Tibial artery (tissue), 4 donors: ENCODE measurements around the gene SLC16A7.

Experiments used
- DNase-seq, 2 donors: peaks; one replicate each; pipeline ENCODE4 v3.0.0-alpha.2; 2019
- H3K27ac ChIP-seq, 2 donors: fragments of 200-600 bp; sonication (generic) in 1 of 2; 1 replicate in 1 of 2; 2 replicates in 1 of 2; pipeline ENCODE4 v1.5.1; 2018 to 2019; ENCODE audit warnings: mild to moderate bottlenecking in 1 of 2
- H3K27me3 ChIP-seq, 2 donors: fragments of 200-600 bp; sonication (generic) in 1 of 2; one replicate each; pipeline versions ENCODE4 v1.5.1 to v1.6.0; 2016 to 2019
- H3K36me3 ChIP-seq, 3 donors: fragments of 200-600 bp; sonication (generic) in 2 of 3; one replicate each; pipeline ENCODE4 v1.5.1; 2016 to 2019; ENCODE audit warnings: mild to moderate bottlenecking in 2 of 3
- H3K4me1 ChIP-seq, 4 donors: fragments of 200-600 bp; sonication (generic) in 2 of 4; 1 replicate in 3 of 4; 2 replicates in 1 of 4; pipeline ENCODE4 v1.5.1; 2016 to 2019
- H3K4me3 ChIP-seq, 2 donors: fragments of 200-600 bp; sonication (generic) in 1 of 2; 1 replicate in 1 of 2; 2 replicates in 1 of 2; pipeline ENCODE4 v1.5.1; 2018 to 2019; ENCODE audit warnings: mild to moderate bottlenecking in 2 of 2
- H3K9me3 ChIP-seq, 3 donors: fragments of 200-600 bp; sonication (generic) in 1 of 3; one replicate each; pipeline ENCODE4 v1.5.1; 2016 to 2019
- intact Hi-C: fragments of 100-400 bp; cut with DNase I; formaldehyde crosslinking; loops from one replicate; pipeline ENCODE4 v1.15.0; 2023; ENCODE audit warnings: low total_unique reads
- TF ChIP-seq, protein P1 (sequence below), 2 experiments: fragments of 200-600 bp in 1 of 2; fragments of 450-650 bp in 1 of 2; IDR thresholded peaks; one replicate each; pipeline ENCODE4 v1.5.1; 2017 to 2019; ENCODE audit warnings: antibody characterized with exemption in 2 of 2, mild to moderate bottlenecking in 1 of 2, moderate library complexity in 1 of 2

Gene SLC16A7

DNA sequence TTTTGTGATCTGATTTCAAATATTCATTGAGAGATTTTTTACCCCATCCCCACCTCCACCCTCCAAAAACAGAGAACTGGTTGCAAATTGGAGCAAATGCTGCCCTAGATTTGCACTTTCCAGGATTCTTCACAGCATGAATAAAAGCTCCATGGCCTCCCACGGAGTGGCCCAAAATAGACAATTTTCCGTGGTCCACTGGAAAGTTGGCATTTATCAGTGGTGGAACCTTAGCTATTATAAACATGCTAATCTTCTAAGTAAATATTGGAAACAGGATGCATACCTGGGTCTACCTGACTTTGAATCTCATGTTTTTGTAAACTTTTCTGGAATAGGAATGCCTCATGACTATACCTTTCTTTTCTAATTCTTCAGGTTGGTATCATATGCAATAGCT is 123.9 kb downstream of the SLC16A7 start:
- TF ChIP-seq, protein P1, sequence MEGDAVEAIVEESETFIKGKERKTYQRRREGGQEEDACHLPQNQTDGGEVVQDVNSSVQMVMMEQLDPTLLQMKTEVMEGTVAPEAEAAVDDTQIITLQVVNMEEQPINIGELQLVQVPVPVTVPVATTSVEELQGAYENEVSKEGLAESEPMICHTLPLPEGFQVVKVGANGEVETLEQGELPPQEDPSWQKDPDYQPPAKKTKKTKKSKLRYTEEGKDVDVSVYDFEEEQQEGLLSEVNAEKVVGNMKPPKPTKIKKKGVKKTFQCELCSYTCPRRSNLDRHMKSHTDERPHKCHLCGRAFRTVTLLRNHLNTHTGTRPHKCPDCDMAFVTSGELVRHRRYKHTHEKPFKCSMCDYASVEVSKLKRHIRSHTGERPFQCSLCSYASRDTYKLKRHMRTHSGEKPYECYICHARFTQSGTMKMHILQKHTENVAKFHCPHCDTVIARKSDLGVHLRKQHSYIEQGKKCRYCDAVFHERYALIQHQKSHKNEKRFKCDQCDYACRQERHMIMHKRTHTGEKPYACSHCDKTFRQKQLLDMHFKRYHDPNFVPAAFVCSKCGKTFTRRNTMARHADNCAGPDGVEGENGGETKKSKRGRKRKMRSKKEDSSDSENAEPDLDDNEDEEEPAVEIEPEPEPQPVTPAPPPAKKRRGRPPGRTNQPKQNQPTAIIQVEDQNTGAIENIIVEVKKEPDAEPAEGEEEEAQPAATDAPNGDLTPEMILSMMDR (IDR thresholded peaks at IDR 0.05) = no peak
- Histone ChIP-seq H3K27me3 (no peaks in the 10 kb centered on the region), H3K4me3 (no peak overlapping the region), H3K4me1 (peaks cover 0 to 36% (median 2%) of the 10 kb centered on the region in 4 donors), H3K36me3 (no peaks in the 10 kb centered on the region), H3K9me3 (no peaks in the 10 kb centered on the region), H3K27ac (no peak overlapping the region)
- DNase-seq = no peak
- intact Hi-C loops = no loop called here

DNA sequence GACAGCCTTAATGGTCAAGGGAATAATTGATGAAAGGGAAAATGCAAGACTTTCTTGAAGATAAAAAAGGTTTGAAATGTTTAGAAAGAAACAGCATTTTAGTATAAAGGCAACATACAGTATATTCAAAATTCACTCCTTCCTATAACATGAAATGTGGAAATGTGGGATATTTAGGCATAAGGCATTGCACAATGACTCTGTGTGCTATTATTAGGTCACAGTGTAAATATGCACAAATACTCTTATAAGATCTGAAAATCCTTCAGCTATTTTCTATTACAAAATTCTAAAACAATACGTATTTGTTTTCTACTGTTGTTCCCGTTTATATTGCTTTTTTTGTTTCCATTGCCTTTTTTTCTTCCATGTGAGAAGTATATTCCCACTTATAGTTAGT is 127.7 kb downstream of the SLC16A7 start:
- Histone ChIP-seq H3K27me3 (no peaks in the 10 kb centered on the region), H3K4me1 (peaks cover 0 to 33% (median 0%) of the 10 kb centered on the region in 4 donors), H3K9me3 (no peaks in the 10 kb centered on the region), H3K36me3 (no peaks in the 10 kb centered on the region), H3K27ac (no peak overlapping the region), H3K4me3 (no peak overlapping the region)
- no peak for DNase-seq
- intact Hi-C loops = no loop called here
- TF ChIP-seq, protein P1 (IDR thresholded peaks at IDR 0.05) = no peak

DNA sequence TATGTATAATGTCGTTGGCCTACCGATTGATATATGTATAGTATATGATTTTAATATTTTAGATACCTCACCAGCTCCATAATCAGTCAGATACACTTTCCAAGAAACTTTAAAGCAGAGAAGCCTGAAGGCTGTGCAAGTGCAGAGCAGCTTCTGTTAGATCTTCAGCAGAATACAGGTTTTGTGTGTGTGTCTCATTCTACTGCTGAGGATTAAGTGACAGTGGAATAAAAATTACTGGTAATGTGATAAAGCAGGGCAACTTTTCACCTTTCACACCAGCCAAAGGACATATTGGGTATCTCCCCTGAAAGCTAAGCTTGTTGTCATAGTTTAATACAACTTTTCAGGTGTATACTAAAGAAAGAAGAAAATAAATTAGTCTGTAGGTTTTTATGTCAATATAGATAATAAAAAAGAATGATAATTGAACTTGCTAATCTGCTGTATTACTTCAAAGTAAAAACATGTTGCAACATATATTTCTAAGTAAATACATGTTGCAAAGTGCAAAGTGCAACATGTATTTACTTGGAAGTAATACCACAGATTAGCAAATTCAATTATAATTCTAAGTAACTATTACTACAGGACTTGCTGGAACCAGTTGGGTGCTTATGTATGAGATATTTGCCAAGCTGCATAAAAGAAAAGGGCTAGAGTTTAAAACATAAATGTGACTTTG is 128.3 kb downstream of the SLC16A7 start:
- Histone ChIP-seq H3K9me3 (no peaks in the 10 kb centered on the region), H3K4me3 (no peak overlapping the region), H3K27ac (no peak overlapping the region), H3K27me3 (no peaks in the 10 kb centered on the region), H3K4me1 (peaks cover 0 to 28% (median 0%) of the 10 kb centered on the region in 4 donors), H3K36me3 (no peaks in the 10 kb centered on the region)
- intact Hi-C loops = no loop called here
- TF ChIP-seq, protein P1 (IDR thresholded peaks at IDR 0.05) = no peak
- DNase-seq = no peak

DNA sequence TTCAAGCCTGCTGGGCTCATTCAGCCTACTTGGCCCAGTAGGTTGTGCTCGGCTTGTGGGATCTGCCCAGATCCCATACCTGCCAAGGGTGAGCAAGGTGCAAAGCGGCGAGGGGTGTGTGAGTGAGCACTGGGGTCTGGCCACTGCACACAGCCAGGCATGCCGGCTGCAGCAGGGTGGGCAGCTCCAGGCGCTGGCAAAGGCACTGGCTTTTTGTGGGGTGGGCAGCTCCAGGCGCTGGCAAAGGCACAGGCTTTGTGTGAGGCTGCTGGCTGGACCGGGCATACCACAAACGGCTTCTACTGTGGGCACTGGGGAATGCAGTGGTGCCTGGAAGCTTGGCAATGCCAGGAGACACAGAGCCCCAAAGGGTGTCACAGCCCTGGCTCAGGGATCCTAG is 137.4 kb downstream of the SLC16A7 start:
- Histone ChIP-seq H3K9me3 (no peaks in the 10 kb centered on the region), H3K27me3 (no peaks in the 10 kb centered on the region), H3K4me3 (no peak overlapping the region), H3K4me1 (peaks cover 0 to 19% (median 11%) of the 10 kb centered on the region in 4 donors), H3K36me3 (peaks cover 0 to 9% (median 0%) of the 10 kb centered on the region in 3 donors), H3K27ac (no peak overlapping the region)
- intact Hi-C loops = no loop called here
- DNase-seq = no peak
- TF ChIP-seq, protein P1 (IDR thresholded peaks at IDR 0.05) = no peak

DNA sequence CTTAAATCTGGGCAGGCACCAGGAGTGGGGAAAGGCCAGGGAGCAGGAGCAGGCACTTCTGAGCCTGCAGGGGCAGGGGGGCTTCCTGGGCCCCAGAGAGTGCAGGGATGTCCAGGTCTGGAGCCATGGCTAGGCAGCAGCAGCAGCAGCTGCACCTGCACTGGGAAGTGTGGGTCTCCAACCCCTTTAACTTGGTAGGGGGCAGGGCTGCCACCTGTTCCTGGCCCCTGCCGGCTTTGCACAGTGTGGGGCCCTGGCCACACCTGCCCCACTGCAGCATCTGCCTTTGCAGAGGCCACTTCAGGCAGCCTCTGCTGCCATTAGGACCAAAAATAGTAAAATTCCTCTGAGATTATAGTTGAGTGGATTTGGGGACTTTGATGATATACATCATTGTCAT is 138.5 kb downstream of the SLC16A7 start:
- TF ChIP-seq, protein P1 (IDR thresholded peaks at IDR 0.05) = no peak
- H3K27ac ChIP-seq = no peak overlapping the region
- H3K27me3 ChIP-seq = no peaks in the 10 kb centered on the region
- DNase-seq = no peak
- no peaks in the 10 kb centered on the region for H3K9me3 ChIP-seq
- H3K4me1 ChIP-seq = peaks cover 0 to 19% (median 11%) of the 10 kb centered on the region in 4 donors
- intact Hi-C loops = no loop called here
- peaks cover 0 to 9% (median 0%) of the 10 kb centered on the region in 3 donors for H3K36me3 ChIP-seq
- no peak overlapping the region for H3K4me3 ChIP-seq
